ENCODE results near the gene ARID1A. TPM values are rescaled to one million over a fixed set of nuclear protein-coding genes. Genes with fewer than 3 reads are reported as not detected.

ARID1A gene
- total and polyA plus RNA-seq, 2 of the 4 experiments (the other 2 are of a cell fraction), result 14.0 to 40.7 TPM

GRCh38 chr1:26719205-26719604 is 23.4 kb downstream of the ARID1A start:
- H4K5ac ChIP-seq (ENCODE audit: low read depth, low read length), result no peak overlapping the region
- no peak overlapping the region for H3K9ac ChIP-seq (ENCODE audit: low read depth, low read length)
- no peak overlapping the region for H2BK15ac ChIP-seq (ENCODE audit: low read depth, low read length)
- no peak for ATAC-seq (ENCODE audit: low read depth)
- peaks cover 0 to 84% of the 10 kb centered on the region in 2 experiments; a peak in 2 of 4 replicates for H3K79me1 ChIP-seq (ENCODE audit: low read depth in 1 of 2, low read length in 2 of 2)
- H3K27ac ChIP-seq (ENCODE audit: insufficient read depth, low read length), result no peak overlapping the region
- H2BK5ac ChIP-seq (ENCODE audit: low read depth, low read length, poor library complexity, severe bottlenecking), result no peak overlapping the region
- ChIA-PET CTCF (interaction anchor here (0.9 kb wide), 1 partner anchor 16 kb away, joined by 3 read pairs; no protein-coding TSS in a partner anchor), POLR2A (ENCODE audit: unreplicated experiment) (no interaction called here)
- no peak for DNase-seq
- H4K91ac ChIP-seq (ENCODE audit: insufficient read depth, low read depth, low read length), result no peak overlapping the region
- no peaks in the 10 kb centered on the region for H3K27me3 ChIP-seq (ENCODE audit: control insufficient read depth, insufficient read depth, low read length)
- peak overlapping the region; percentile 54; the same call in 1 of the 2 replicates for H3K4me2 ChIP-seq (ENCODE audit: low read depth, low read length)
- no peak overlapping the region for H3K4me3 ChIP-seq (ENCODE audit: insufficient read depth, low read depth, low read length)
- intact Hi-C loops (cut with micrococcal nuclease), result no loop called here
- no CpG with 5 or more reads among the region's 3 CpGs for WGBS, 2 experiments (ENCODE audit: extremely low coverage in 2 of 2, insufficient read length in 1 of 2)
- dilution Hi-C loops (cut with HindIII; ENCODE audit: low sequenced_read_pairs, unreplicated experiment), result no loop called here
- peaks cover 95% of the 10 kb centered on the region for H4K20me1 ChIP-seq (ENCODE audit: insufficient read depth, low read length)
- no peak overlapping the region for H3K14ac ChIP-seq (replicated peaks; ENCODE audit: low read depth, low read length)
- H3K23ac ChIP-seq (ENCODE audit: low read depth, low read length), result no peak overlapping the region
- H2BK20ac ChIP-seq (ENCODE audit: low read depth, low read length), result no peak overlapping the region
- H3K9me1 ChIP-seq (ENCODE audit: insufficient read depth, low read length), result peaks cover 26% of the 10 kb centered on the region
- BruUV-seq (replicated peaks), result no TSS peak
- 0 out of 2 replicates have a peak, but pooled peaks have one; percentile 18 for TF ChIP-seq CTCF (conservative IDR thresholded peaks at IDR 0.05; ENCODE audit: low read depth, low read length)
- TF ChIP-seq, protein P1, sequence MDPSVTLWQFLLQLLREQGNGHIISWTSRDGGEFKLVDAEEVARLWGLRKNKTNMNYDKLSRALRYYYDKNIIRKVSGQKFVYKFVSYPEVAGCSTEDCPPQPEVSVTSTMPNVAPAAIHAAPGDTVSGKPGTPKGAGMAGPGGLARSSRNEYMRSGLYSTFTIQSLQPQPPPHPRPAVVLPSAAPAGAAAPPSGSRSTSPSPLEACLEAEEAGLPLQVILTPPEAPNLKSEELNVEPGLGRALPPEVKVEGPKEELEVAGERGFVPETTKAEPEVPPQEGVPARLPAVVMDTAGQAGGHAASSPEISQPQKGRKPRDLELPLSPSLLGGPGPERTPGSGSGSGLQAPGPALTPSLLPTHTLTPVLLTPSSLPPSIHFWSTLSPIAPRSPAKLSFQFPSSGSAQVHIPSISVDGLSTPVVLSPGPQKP (IDR thresholded peaks at IDR 0.05; ENCODE audit: borderline replicate concordance, low read depth, low read length), result no peak
- no peak overlapping the region for H3K56ac ChIP-seq (ENCODE audit: extremely low read depth, insufficient read depth, low read length)
- H3K18ac ChIP-seq (ENCODE audit: low read depth, low read length), result no peak overlapping the region
- H4K8ac ChIP-seq (ENCODE audit: low read depth in 2 of 2, low read length in 2 of 2), result 0 out of 4 replicates have a peak overlapping the region, but pooled peaks of 1 of the 2 experiments have one; percentile 15
- no peaks in the 10 kb centered on the region for H3K9me3 ChIP-seq (ENCODE audit: control insufficient read depth, insufficient read depth, low read length)
- in situ Hi-C loops (cut with MboI; ENCODE audit: low sequenced_read_pairs), result no loop called here
- no peak overlapping the region for H2AK9ac ChIP-seq (replicated peaks; ENCODE audit: low read depth, low read length, poor library complexity)
- H3K4ac ChIP-seq (ENCODE audit: low read depth, low read length), result no peak overlapping the region
- no peaks in the 10 kb centered on the region for H3K36me3 ChIP-seq (ENCODE audit: control insufficient read depth, insufficient read depth, low read length)
- H2AFZ ChIP-seq (replicated peaks; ENCODE audit: low read length, poor library complexity), result no peak overlapping the region
- H2BK120ac ChIP-seq (ENCODE audit: low read depth, low read length), result no peak overlapping the region
- H3K4me1 ChIP-seq (ENCODE audit: control insufficient read depth, insufficient read depth, low read length), result peaks cover 19% of the 10 kb centered on the region
- no peak overlapping the region for H2AK5ac ChIP-seq (ENCODE audit: low read depth, low read length)
